H1 (cell line): Measurements from ENCODE around the gene BCAS4. TPM values are rescaled to one million over a fixed set of nuclear protein-coding genes. Genes with fewer than 3 reads are reported as not detected.

Experiments used
- CTCF ChIA-PET: fragments of 300-600 bp; sonication (Branson Sonifier 250); formaldehyde crosslinking; loops from one replicate; lab custom pipeline; 2021; ENCODE audit not compliant: partially characterized antibody; lab: Charles Lee
- POLR2A ChIA-PET: fragments of 300-600 bp; sonication (Branson Sonifier 250); formaldehyde crosslinking; loops from one replicate; lab custom pipeline; 2021; ENCODE audit warnings: inconsistent platforms; ENCODE audit not compliant: partially characterized antibody; lab: Charles Lee
- DNase-seq, 2 experiments: peaks; one replicate each; pipeline versions ENCODE4 v3.0.0 to v3.0.0-alpha.2; 2010 to 2022; ENCODE audit warnings: low spot score in 2 of 2, low read depth in 1 of 2, mixed read lengths in 1 of 2
- FAIRE-seq: peaks from 2 replicates; lab custom pipeline; 2011; peaks lifted over from hg19 to GRCh38; lab: Jason Lieb, UNC
- H2AFZ ChIP-seq: 2 replicates; pipeline ENCODE4 v1.8.1; 2012; ENCODE audit warnings: low read length, inconsistent platforms
- H2AK5ac ChIP-seq: 2 replicates; pipeline ENCODE4 v1.6.1; 2013; ENCODE audit warnings: low read depth, low read length
- H2BK120ac ChIP-seq: replicated peaks from 2 replicates; pipeline ENCODE3; 2013; ENCODE audit warnings: low read depth, low read length, inconsistent platforms
- H2BK12ac ChIP-seq: 2 replicates; pipeline ENCODE4 v1.6.1; 2013; ENCODE audit warnings: low read depth, low read length
- H2BK15ac ChIP-seq: 2 replicates; pipeline ENCODE4 v1.6.1; 2013; ENCODE audit warnings: low read length
- H2BK20ac ChIP-seq: 2 replicates; pipeline ENCODE4 v1.6.1; 2013; ENCODE audit warnings: low read length
- H2BK5ac ChIP-seq: 2 replicates; pipeline ENCODE4 v1.6.1; 2013; ENCODE audit warnings: low read depth, low read length
- H3K14ac ChIP-seq: 2 replicates; pipeline ENCODE4 v1.6.1; 2013; ENCODE audit warnings: inconsistent platforms; ENCODE audit not compliant: insufficient read length
- H3K18ac ChIP-seq: 2 replicates; pipeline ENCODE4 v1.6.1; 2013; ENCODE audit warnings: low read length; ENCODE audit errors: extremely low read depth
- H3K23ac ChIP-seq: 2 replicates; pipeline ENCODE4 v1.6.1; 2013; ENCODE audit warnings: inconsistent platforms; ENCODE audit not compliant: insufficient read length
- H3K23me2 ChIP-seq: 2 replicates; pipeline ENCODE4 v1.6.1; 2013; ENCODE audit warnings: low read depth, low read length
- H3K27ac ChIP-seq: 2 replicates; pipeline ENCODE4 v1.6.1; 2011; ENCODE audit warnings: low read depth, low read length, inconsistent platforms
- H3K27me3 ChIP-seq, 4 experiments: replicated peaks in 1 of 4; 1 replicate in 1 of 4; 2 replicates in 3 of 4; pipeline versions ENCODE4 v1.6.1 to v1.8.1; 2011 to 2013; ENCODE audit warnings: low read length in 3 of 4, mild to moderate bottlenecking in 3 of 4, inconsistent platforms in 2 of 4, mixed read lengths in 2 of 4, moderate library complexity in 1 of 4; ENCODE audit not compliant: control insufficient read depth in 3 of 4, insufficient read depth in 3 of 4; ENCODE audit errors: extremely low read depth in 1 of 4
- H3K36me3 ChIP-seq, 4 experiments: 2 replicates each; pipeline versions ENCODE4 v1.6.1 to v1.8.1; 2011 to 2013; ENCODE audit warnings: mild to moderate bottlenecking in 4 of 4, low read length in 3 of 4, moderate library complexity in 2 of 4, control low read depth in 1 of 4, inconsistent platforms in 1 of 4; ENCODE audit not compliant: insufficient read depth in 4 of 4, control insufficient read depth in 2 of 4
- H3K4ac ChIP-seq: replicated peaks from 2 replicates; pipeline ENCODE3; 2013; ENCODE audit warnings: low read length, low read depth, mixed read lengths, inconsistent platforms; ENCODE audit not compliant: insufficient read length
- H3K4me1 ChIP-seq, 4 experiments: replicated peaks in 1 of 4; 1 replicate in 1 of 4; 2 replicates in 3 of 4; pipeline versions ENCODE4 v1.6.1 to v1.8.1; 2011 to 2013; ENCODE audit warnings: low read length in 3 of 4, inconsistent platforms in 2 of 4, mixed read lengths in 1 of 4; ENCODE audit not compliant: insufficient read depth in 4 of 4, control insufficient read depth in 3 of 4
- H3K4me2 ChIP-seq, 2 experiments: 2 replicates each; pipeline versions ENCODE4 v1.6.1 to v1.8.1; 2011 to 2013; ENCODE audit warnings: low read depth in 2 of 2, low read length in 2 of 2, control low read depth in 1 of 2, inconsistent platforms in 1 of 2, mild to moderate bottlenecking in 1 of 2; ENCODE audit not compliant: insufficient read depth in 1 of 2
- H3K4me3 ChIP-seq, 4 experiments: fragments of 200-600, 300-600 bp in 1 of 4; sonication (generic), shearing (Covaris generic), sonication (Bioruptor Twin) in 1 of 4; 2 replicates each; pipeline versions ENCODE4 v1.5.1 to v1.8.1; 2011 to 2016; ENCODE audit warnings: low read length in 4 of 4, low read depth in 3 of 4, control low read depth in 2 of 4, inconsistent platforms in 2 of 4, mild to moderate bottlenecking in 2 of 4, mixed read lengths in 1 of 4, moderate library complexity in 1 of 4; ENCODE audit not compliant: insufficient read depth in 2 of 4; ENCODE audit errors: extremely low read depth in 1 of 4
- H3K56ac ChIP-seq: replicated peaks from 2 replicates; pipeline ENCODE3; 2013; ENCODE audit warnings: low read depth, mild to moderate bottlenecking, mixed read lengths, low read length, inconsistent platforms; ENCODE audit not compliant: insufficient read length
- H3K79me1 ChIP-seq: 2 replicates; pipeline ENCODE4 v1.6.1; 2013; ENCODE audit warnings: low read depth, low read length, control low read depth
- H3K79me2 ChIP-seq, 2 experiments: 2 replicates each; pipeline versions ENCODE4 v1.6.1 to v1.8.1; 2012 to 2013; ENCODE audit warnings: low read length in 2 of 2, mild to moderate bottlenecking in 2 of 2, inconsistent platforms in 1 of 2; ENCODE audit not compliant: insufficient read depth in 2 of 2, control insufficient read depth in 1 of 2
- H3K9ac ChIP-seq, 4 experiments: replicated peaks in 1 of 4; 1 replicate in 1 of 4; 2 replicates in 3 of 4; pipeline versions ENCODE4 v1.6.1 to v1.8.1; 2011 to 2013; ENCODE audit warnings: low read depth in 3 of 4, low read length in 3 of 4, control low read depth in 2 of 4, mild to moderate bottlenecking in 2 of 4, moderate library complexity in 2 of 4, inconsistent platforms in 1 of 4; ENCODE audit errors: extremely low read depth in 1 of 4
- H3K9me3 ChIP-seq, 2 experiments: 2 replicates each; pipeline versions ENCODE4 v1.6.1 to v1.8.1; 2012 to 2013; ENCODE audit warnings: mild to moderate bottlenecking in 2 of 2, moderate library complexity in 2 of 2, control low read depth in 1 of 2, inconsistent platforms in 1 of 2, low read depth in 1 of 2, low read length in 1 of 2, mixed read lengths in 1 of 2; ENCODE audit not compliant: insufficient read depth in 2 of 2
- H4K20me1 ChIP-seq, 2 experiments: replicated peaks in 1 of 2; 2 replicates each; pipeline versions ENCODE3 to v1.8.1; 2011 to 2013; ENCODE audit warnings: inconsistent platforms in 2 of 2, low read length in 2 of 2, mild to moderate bottlenecking in 1 of 2; ENCODE audit not compliant: insufficient read depth in 2 of 2, control insufficient read depth in 1 of 2
- H4K5ac ChIP-seq: 2 replicates; pipeline ENCODE4 v1.6.1; 2013; ENCODE audit warnings: low read length, low read depth, mixed read lengths, inconsistent platforms; ENCODE audit not compliant: insufficient read length
- H4K8ac ChIP-seq: 2 replicates; pipeline ENCODE4 v1.8.0; 2013; ENCODE audit warnings: mild to moderate bottlenecking, moderate library complexity, low read length, inconsistent platforms; ENCODE audit not compliant: insufficient read depth; ENCODE audit errors: extremely low read depth
- H4K91ac ChIP-seq: replicated peaks from 2 replicates; pipeline ENCODE3; 2013; ENCODE audit warnings: low read length, mixed read lengths, inconsistent platforms; ENCODE audit not compliant: insufficient read length
- TAF7 ChIP-seq: optimal IDR thresholded peaks from 2 replicates; pipeline ENCODE3; 2011; ENCODE audit warnings: low read depth, mild to moderate bottlenecking, inconsistent platforms, low read length, moderate library complexity, borderline replicate concordance
- TBP ChIP-seq: IDR thresholded peaks from 2 replicates; pipeline ENCODE4 v1.6.1; 2011; ENCODE audit warnings: low read depth, low read length, improper control_type of control experiment
- WGBS, 2 experiments: shearing (Covaris generic) in 1 of 2; methylation state at CpG; one replicate each; pipeline versions ENCODE4 v1.1.6 to v1.1.7; 2013 to 2015; ENCODE audit warnings: low lambda C conversion rate in 2 of 2, mixed read lengths in 2 of 2, inconsistent platforms in 1 of 2, low coverage in 1 of 2, missing lambda C conversion rate in 1 of 2; ENCODE audit not compliant: insufficient replicate concordance in 2 of 2, insufficient coverage in 1 of 2, insufficient read length in 1 of 2; ENCODE audit errors: extremely low coverage in 1 of 2, missing lambda C conversion rate in 1 of 2; 5-methylcytosine and 5-hydroxymethylcytosine counted together
- polyA plus RNA-seq, 7 experiments: library from polyadenylated mRNA; depleted of rRNA in 3 of 7; stranded (reverse) in 5 of 7; unstranded in 2 of 7; fragments of >200 nt in 5 of 7; fragments of 200-250 nt in 2 of 7; gene quantifications; 1 replicate in 5 of 7; 2 replicates in 1 of 7; 4 replicates in 1 of 7; pipeline versions ENCODE4 v1.2.1 to v1.2.3, GENCODE V29; 2011 to 2013; ENCODE audit warnings: missing spikeins in 2 of 7, mixed read lengths in 2 of 7
- total RNA-seq: library from RNA; stranded (reverse); fragmentation: NEBNext Ultra II Directional; extraction: Animal tissue kit (Norgen Biotek cat#: 25700); gene quantifications from 2 replicates; pipeline ENCODE4 v1.2.1, GENCODE V29; 2021

Gene BCAS4
- total and polyA plus RNA-seq, 2 of the 8 experiments (the other 6 are each of a cell fraction or from before 2014, with no cell fraction given): 21.2 to 23.6 TPM

GRCh38 chr20:50865591-50865990 lies 70.7 kb downstream of the BCAS4 start:
- H2BK15ac ChIP-seq: no peak overlapping the region
- H2BK20ac ChIP-seq: no peak overlapping the region
- no peaks in the 10 kb centered on the region for H3K9me3 ChIP-seq
- no peak overlapping the region for H4K5ac ChIP-seq
- no peaks in the 10 kb centered on the region; the same call in 1 of the 2 replicates for H3K79me1 ChIP-seq
- H3K23me2 ChIP-seq: no peaks in the 10 kb centered on the region
- no peaks in the 10 kb centered on the region for H3K27me3 ChIP-seq
- no peak overlapping the region for H3K14ac ChIP-seq
- H3K4ac ChIP-seq: peak overlapping the region; percentile 25
- no peak overlapping the region for H2AFZ ChIP-seq
- DNase-seq: no peak
- H4K91ac ChIP-seq: no peak overlapping the region
- H3K4me2 ChIP-seq: no peak overlapping the region
- peak overlapping the region; percentile 20; the same call in 1 of the 2 replicates for H4K8ac ChIP-seq
- no peak overlapping the region for H3K56ac ChIP-seq
- H3K18ac ChIP-seq: peak overlapping the region; percentile 71
- POLR2A ChIA-PET: interaction anchor here (0.8 to 2.7 kb wide), 7 partner anchors 11 to 58 kb away, joined by 3 to 9 read pairs (median 4); no protein-coding TSS in a partner anchor
- no peak overlapping the region for H3K23ac ChIP-seq
- WGBS, 2 experiments: 94% methylated on average over 6 of the region's 7 CpGs; no CpG with 5 or more reads in 1 of the 2 experiments
- no peak overlapping the region for H2BK5ac ChIP-seq
- no peaks in the 10 kb centered on the region for H3K79me2 ChIP-seq
- no peak for FAIRE-seq
- no peak overlapping the region for H2BK120ac ChIP-seq
- peak overlapping the region; percentile 92; the same call in 1 of the 2 replicates for H2BK12ac ChIP-seq
- CTCF ChIA-PET: interaction anchor here (0.6 to 1.5 kb wide), 10 partner anchors 8 to 190 kb away, joined by 3 to 7 read pairs (median 3); no protein-coding TSS in a partner anchor
- peaks cover 9 to 26% (median 16%) of the 10 kb centered on the region in 4 experiments for H3K4me1 ChIP-seq
- H2AK5ac ChIP-seq: peak overlapping the region; percentile 75; the same call in 1 of the 2 replicates
- H3K9ac ChIP-seq: no peak overlapping the region; a peak in 1 of 7 replicates
- no peaks in the 10 kb centered on the region for H4K20me1 ChIP-seq
- H3K27ac ChIP-seq: no peak overlapping the region
- H3K36me3 ChIP-seq: no peaks in the 10 kb centered on the region
- no peak overlapping the region for H3K4me3 ChIP-seq
- no peak for TF ChIP-seq TAF7
- TF ChIP-seq TBP: no peak
